CD14-positive monocyte (primary cell): ENCODE measurements around the gene EIF5AL1. TPM values are rescaled to one million over a fixed set of nuclear protein-coding genes. Genes with fewer than 3 reads are reported as not detected.
"Not testable (repeated sequence)": the region's sequence is repeated elsewhere in the genome, so short reads cannot be mapped to it uniquely, and the experiment has no call there.

Source experiments
- DNase-seq, 3 donors: peaks; one replicate each; pipeline ENCODE4 v3.0.0-alpha.2; 2011 to 2022
- H2AFZ ChIP-seq: 2 replicates; pipeline ENCODE4 v1.6.0; 2012; ENCODE audit warnings: mild to moderate bottlenecking, low read depth, low read length, inconsistent platforms; ENCODE audit not compliant: insufficient read depth, poor library complexity, severe bottlenecking
- H3K27ac ChIP-seq, 2 donors: 1 replicate in 1 of 2; 2 replicates in 1 of 2; pipeline ENCODE4 v1.5.1; 2012 to 2013; ENCODE audit warnings: low read length in 2 of 2, control low read depth in 1 of 2, inconsistent platforms in 1 of 2, low read depth in 1 of 2, mild to moderate bottlenecking in 1 of 2
- H3K27me3 ChIP-seq, 2 donors: one replicate each; pipeline versions ENCODE4 v1.6.0 to v1.6.1; 2011 to 2013; ENCODE audit warnings: low read length in 2 of 2; ENCODE audit not compliant: control insufficient read depth in 2 of 2, insufficient read depth in 2 of 2
- H3K36me3 ChIP-seq, 2 donors: replicated peaks in 1 of 2; 1 replicate in 1 of 2; 2 replicates in 1 of 2; pipeline versions ENCODE4 v1.5.1 to v1.6.1; 2012 to 2013; ENCODE audit warnings: low read length in 2 of 2, control low read depth in 1 of 2, inconsistent platforms in 1 of 2, mild to moderate bottlenecking in 1 of 2; ENCODE audit not compliant: insufficient read depth in 2 of 2, control insufficient read depth in 1 of 2
- H3K4me1 ChIP-seq, 2 donors: 1 replicate in 1 of 2; 2 replicates in 1 of 2; pipeline versions ENCODE4 v1.5.1 to v1.6.1; 2012 to 2013; ENCODE audit warnings: low read length in 2 of 2, control low read depth in 1 of 2, inconsistent platforms in 1 of 2, mild to moderate bottlenecking in 1 of 2, moderate library complexity in 1 of 2; ENCODE audit not compliant: insufficient read depth in 2 of 2, control insufficient read depth in 1 of 2
- H3K4me2 ChIP-seq: replicated peaks from 2 replicates; pipeline ENCODE3; 2012; ENCODE audit warnings: low read length, moderate library complexity, mild to moderate bottlenecking; ENCODE audit not compliant: poor library complexity, severe bottlenecking; ENCODE audit errors: extremely low read depth
- H3K4me3 ChIP-seq, 3 experiments: fragments of 200-600 bp in 1 of 3; sonication (generic) in 1 of 3; replicated peaks in 1 of 3; 1 replicate in 2 of 3; 2 replicates in 1 of 3; pipeline ENCODE4 v1.5.1; 2011 to 2013; ENCODE audit warnings: low read length in 3 of 3, mild to moderate bottlenecking in 3 of 3, control low read depth in 2 of 3, low read depth in 2 of 3, inconsistent platforms in 1 of 3, moderate library complexity in 1 of 3
- H3K79me2 ChIP-seq: 2 replicates; pipeline ENCODE4 v1.6.0; 2012; ENCODE audit warnings: mild to moderate bottlenecking, control low read depth, inconsistent platforms, low read length, moderate library complexity; ENCODE audit not compliant: insufficient read depth
- H3K9ac ChIP-seq: 2 replicates; pipeline ENCODE4 v1.6.0; 2017; ENCODE audit warnings: low read length, mild to moderate bottlenecking; ENCODE audit not compliant: insufficient read depth, poor library complexity, severe bottlenecking
- H3K9me3 ChIP-seq, 2 donors: replicated peaks in 1 of 2; 1 replicate in 1 of 2; 2 replicates in 1 of 2; pipeline versions ENCODE4 v1.5.1 to v1.6.1; 2012 to 2013; ENCODE audit warnings: low read length in 2 of 2, control low read depth in 1 of 2; ENCODE audit not compliant: control insufficient read depth in 1 of 2, insufficient read depth in 1 of 2
- H4K20me1 ChIP-seq: 2 replicates; pipeline ENCODE4 v1.6.0; 2012; ENCODE audit warnings: mild to moderate bottlenecking, low read length, control low read depth, moderate library complexity; ENCODE audit not compliant: insufficient read depth
- H3K27ac Mint-ChIP-seq, 7 donors: one replicate each; pipeline ENCODE4 v1.8.0; 2020; ENCODE audit warnings: mild to moderate bottlenecking in 7 of 7, mixed read lengths in 7 of 7, moderate library complexity in 6 of 7, inconsistent platforms in 2 of 7
- H3K27me3 Mint-ChIP-seq, 3 donors: one replicate each; pipeline ENCODE4 v1.8.0; 2021 to 2022; ENCODE audit warnings: low read depth in 3 of 3, mild to moderate bottlenecking in 3 of 3, mixed read lengths in 3 of 3, moderate library complexity in 3 of 3, inconsistent platforms in 1 of 3
- H3K36me3 Mint-ChIP-seq, 2 donors: one replicate each; pipeline ENCODE4 v1.8.0; 2020; ENCODE audit warnings: mixed read lengths in 2 of 2, inconsistent platforms in 1 of 2, mild to moderate bottlenecking in 1 of 2
- H3K4me1 Mint-ChIP-seq: one replicate; pipeline ENCODE4 v1.8.0; 2020; ENCODE audit warnings: mild to moderate bottlenecking, mixed read lengths
- H3K4me3 Mint-ChIP-seq, 2 donors: one replicate each; pipeline ENCODE4 v1.8.0; 2020; ENCODE audit warnings: mild to moderate bottlenecking in 2 of 2, mixed read lengths in 2 of 2, moderate library complexity in 1 of 2
- H3K9me3 Mint-ChIP-seq, 7 donors: one replicate each; pipeline ENCODE4 v1.8.0; 2020 to 2022; ENCODE audit warnings: mixed read lengths in 7 of 7, mild to moderate bottlenecking in 6 of 7, moderate library complexity in 6 of 7, inconsistent platforms in 2 of 7
- CTCF ChIP-seq: fragments of 200-600 bp; IDR thresholded peaks from one replicate; pipeline ENCODE4 v1.8.0; 2022; ENCODE audit warnings: antibody characterized with exemption, mild to moderate bottlenecking
- WGBS: methylation state at CpG from one replicate; pipeline ENCODE4 v1.1.5; 2013; ENCODE audit warnings: missing lambda C conversion rate; ENCODE audit not compliant: insufficient coverage; 5-methylcytosine and 5-hydroxymethylcytosine counted together
- intact Hi-C, 2 donors: fragments of 100-400 bp; cut with micrococcal nuclease; formaldehyde crosslinking; loops; one replicate each; pipeline versions ENCODE4 v1.15.0 to v1.15.1; 2023
- polyA plus RNA-seq, 3 donors: library from polyadenylated mRNA; depleted of rRNA in 1 of 3; unstranded in 2 of 3; stranded (reverse) in 1 of 3; fragments of 300-500 nt in 2 of 3; fragments of >200 nt in 1 of 3; fragmentation: Illumina TruSeq in 2 of 3; gene quantifications; 1 replicate in 2 of 3; 2 replicates in 1 of 3; pipeline ENCODE4 v1.2.3, GENCODE V29; 2012 to 2021

The EIF5AL1 gene
- polyA plus RNA-seq, 3 donors: 0.16 to 1.7 (median 0.17) TPM

GRCh38 chr10:79547128-79547527, 34.8 kb downstream of the EIF5AL1 start:
- H3K9me3 ChIP-seq, H3K27ac ChIP-seq, H4K20me1 ChIP-seq, H3K9ac ChIP-seq, H3K27ac Mint-ChIP-seq, H3K27me3 ChIP-seq, H2AFZ ChIP-seq, H3K4me2 ChIP-seq, intact Hi-C loops, DNase-seq, H3K36me3 Mint-ChIP-seq, H3K9me3 Mint-ChIP-seq, H3K27me3 Mint-ChIP-seq, H3K79me2 ChIP-seq, H3K4me3 ChIP-seq, H3K36me3 ChIP-seq, H3K4me3 Mint-ChIP-seq: not testable (repeated sequence)
- H3K4me1 Mint-ChIP-seq: peaks cover 13% of the 10 kb centered on the region
- no CpG with 5 or more reads among the region's 2 CpGs for WGBS
- H3K4me1 ChIP-seq: peaks cover 10 to 11% of the 10 kb centered on the region in 2 donors

- 0% methylated on average over 2 of the region's 3 CpGs for WGBS
- H3K4me3 Mint-ChIP-seq: no peak overlapping the region
- Histone ChIP-seq H3K27me3 (no peaks in the 10 kb centered on the region), H3K9me3 (no peaks in the 10 kb centered on the region), H2AFZ (no peak overlapping the region), H3K4me2 (no peak overlapping the region), H3K36me3 (no peaks in the 10 kb centered on the region), H3K27ac (no peak overlapping the region), H3K4me1 (peaks cover 2 to 3% of the 10 kb centered on the region in 2 donors), H3K4me3 (no peak overlapping the region), H4K20me1 (no peaks in the 10 kb centered on the region), H3K9ac (no peak overlapping the region), H3K79me2 (no peaks in the 10 kb centered on the region)
- H3K27me3 Mint-ChIP-seq: peaks cover 0 to 6% (median 2%) of the 10 kb centered on the region in 3 donors
- H3K27ac Mint-ChIP-seq: no peak overlapping the region
- H3K9me3 Mint-ChIP-seq: peaks cover 0 to 2% (median 0%) of the 10 kb centered on the region in 7 donors
- DNase-seq: no peak
- no peak for TF ChIP-seq CTCF
- intact Hi-C loops: no loop called here
- no peaks in the 10 kb centered on the region for H3K36me3 Mint-ChIP-seq
- peaks cover 4% of the 10 kb centered on the region for H3K4me1 Mint-ChIP-seq
These were observed 35.6 kb downstream of the EIF5AL1 start for GRCh38 chr10:79547973-79548372.
